ENCODE measurements around the gene GABRB1.

The GABRB1 gene

DNA sequence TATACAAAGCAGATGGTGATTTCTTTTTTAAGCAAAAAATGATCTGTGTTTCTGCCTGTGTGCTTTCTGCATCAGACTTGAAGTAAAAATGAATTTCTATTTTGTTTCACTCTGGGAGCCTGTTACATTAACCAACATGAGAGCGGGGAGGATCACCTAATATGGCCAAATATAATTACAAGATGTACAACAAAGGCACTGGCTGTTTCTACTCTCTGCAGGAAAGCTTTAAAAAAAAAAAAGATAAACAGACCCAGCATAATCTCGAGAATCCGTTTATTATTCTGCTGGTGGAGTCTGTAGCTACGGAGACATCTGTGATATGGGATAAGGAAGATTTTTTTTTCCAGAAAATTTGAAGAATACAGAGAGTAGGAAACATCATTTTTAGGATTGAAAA, 328.5 kb downstream of the GABRB1 start:
- Histone ChIP-seq H3K9me3 (ENCODE audit: control insufficient read depth, insufficient read depth, low read depth, low read length) (no peaks in the 10 kb centered on the region), H3K27ac (ENCODE audit: extremely low read depth, low read depth, low read length) (no peak overlapping the region), H3K36me3 (ENCODE audit: control insufficient read depth in 2 of 2, insufficient read depth in 1 of 2, low read length in 2 of 2) (no peaks in the 10 kb centered on the region), H3K4me3 (ENCODE audit: low read depth, low read length) (no peak overlapping the region), H3K4me1 (ENCODE audit: control insufficient read depth, insufficient read depth, low read length) (no peaks in the 10 kb centered on the region)
- no peak for TF ChIP-seq ZNF48 (tag by site-specific recombination; IDR thresholded peaks at IDR 0.05)
- CTCF ChIA-PET = interaction anchor here (0.6 to 0.7 kb wide), 2 partner anchors 9 to 10 kb away, joined by 3 read pairs; no protein-coding TSS in a partner anchor
- POLR2A ChIA-PET = no interaction called here

- TF ChIP-seq, protein P1, sequence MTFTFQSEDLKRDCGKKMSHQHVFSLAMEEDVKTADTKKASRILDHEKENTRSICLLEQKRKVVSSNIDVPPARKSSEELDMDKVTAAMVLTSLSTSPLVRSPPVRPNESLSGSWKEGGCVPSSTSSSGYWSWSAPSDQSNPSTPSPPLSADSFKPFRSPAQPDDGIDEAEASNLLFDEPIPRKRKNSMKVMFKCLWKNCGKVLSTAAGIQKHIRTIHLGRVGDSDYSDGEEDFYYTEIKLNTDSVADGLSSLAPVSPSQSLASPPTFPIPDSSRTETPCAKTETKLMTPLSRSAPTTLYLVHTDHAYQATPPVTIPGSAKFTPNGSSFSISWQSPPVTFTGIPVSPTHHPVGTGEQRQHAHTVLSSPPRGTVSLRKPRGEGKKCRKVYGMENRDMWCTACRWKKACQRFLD (tag by site-specific recombination; IDR thresholded peaks at IDR 0.05) = no peak
- TF ChIP-seq, protein P2, sequence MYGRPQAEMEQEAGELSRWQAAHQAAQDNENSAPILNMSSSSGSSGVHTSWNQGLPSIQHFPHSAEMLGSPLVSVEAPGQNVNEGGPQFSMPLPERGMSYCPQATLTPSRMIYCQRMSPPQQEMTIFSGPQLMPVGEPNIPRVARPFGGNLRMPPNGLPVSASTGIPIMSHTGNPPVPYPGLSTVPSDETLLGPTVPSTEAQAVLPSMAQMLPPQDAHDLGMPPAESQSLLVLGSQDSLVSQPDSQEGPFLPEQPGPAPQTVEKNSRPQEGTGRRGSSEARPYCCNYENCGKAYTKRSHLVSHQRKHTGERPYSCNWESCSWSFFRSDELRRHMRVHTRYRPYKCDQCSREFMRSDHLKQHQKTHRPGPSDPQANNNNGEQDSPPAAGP (tag by site-specific recombination; IDR thresholded peaks at IDR 0.05) = no peak
- TF ChIP-seq, protein P3, sequence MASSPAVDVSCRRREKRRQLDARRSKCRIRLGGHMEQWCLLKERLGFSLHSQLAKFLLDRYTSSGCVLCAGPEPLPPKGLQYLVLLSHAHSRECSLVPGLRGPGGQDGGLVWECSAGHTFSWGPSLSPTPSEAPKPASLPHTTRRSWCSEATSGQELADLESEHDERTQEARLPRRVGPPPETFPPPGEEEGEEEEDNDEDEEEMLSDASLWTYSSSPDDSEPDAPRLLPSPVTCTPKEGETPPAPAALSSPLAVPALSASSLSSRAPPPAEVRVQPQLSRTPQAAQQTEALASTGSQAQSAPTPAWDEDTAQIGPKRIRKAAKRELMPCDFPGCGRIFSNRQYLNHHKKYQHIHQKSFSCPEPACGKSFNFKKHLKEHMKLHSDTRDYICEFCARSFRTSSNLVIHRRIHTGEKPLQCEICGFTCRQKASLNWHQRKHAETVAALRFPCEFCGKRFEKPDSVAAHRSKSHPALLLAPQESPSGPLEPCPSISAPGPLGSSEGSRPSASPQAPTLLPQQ (tag by site-specific recombination; IDR thresholded peaks at IDR 0.05) = no peak
- TF ChIP-seq ZNF639 (tag by site-specific recombination; IDR thresholded peaks at IDR 0.05) = no peak
Observed at GRCh38 chr4:47367761-47368160, 336.4 kb downstream of the GABRB1 start.

GRCh38 chr4:47368211-47368610, 336.8 kb downstream of the GABRB1 start:
- Histone ChIP-seq H3K27ac (ENCODE audit: extremely low read depth, low read depth, low read length) (no peak overlapping the region), H3K36me3 (ENCODE audit: control insufficient read depth in 2 of 2, insufficient read depth in 1 of 2, low read length in 2 of 2) (no peaks in the 10 kb centered on the region), H3K4me1 (ENCODE audit: control insufficient read depth, insufficient read depth, low read length) (no peaks in the 10 kb centered on the region), H3K4me3 (ENCODE audit: low read depth, low read length) (no peak overlapping the region), H3K9me3 (ENCODE audit: control insufficient read depth, insufficient read depth, low read depth, low read length) (no peaks in the 10 kb centered on the region)
- POLR2A ChIA-PET = no interaction called here
- CTCF ChIA-PET = interaction anchor here (0.6 to 1.4 kb wide), 3 partner anchors 8 to 18 kb away, joined by 3 to 5 read pairs (median 4); no protein-coding TSS in a partner anchor
- TF ChIP-seq PRDM6 (tag by site-specific recombination; IDR thresholded peaks at IDR 0.05) = no peak
- no peak for TF ChIP-seq HOXD13 (CRISPR knock-in tag; IDR thresholded peaks at IDR 0.05; ENCODE audit: borderline replicate concordance)
- no peak for TF ChIP-seq ZNF302 (tag by site-specific recombination; IDR thresholded peaks at IDR 0.05; ENCODE audit: low read depth)
- TF ChIP-seq MZF1 (tag by site-specific recombination; IDR thresholded peaks at IDR 0.05; ENCODE audit: borderline replicate concordance) = no peak
- no peak for TF ChIP-seq KLF9 (tag by site-specific recombination; IDR thresholded peaks at IDR 0.05; ENCODE audit: low read depth)
- no peak for TF ChIP-seq ZNF2 (tag by site-specific recombination; IDR thresholded peaks at IDR 0.05)
- TF ChIP-seq, protein P4, sequence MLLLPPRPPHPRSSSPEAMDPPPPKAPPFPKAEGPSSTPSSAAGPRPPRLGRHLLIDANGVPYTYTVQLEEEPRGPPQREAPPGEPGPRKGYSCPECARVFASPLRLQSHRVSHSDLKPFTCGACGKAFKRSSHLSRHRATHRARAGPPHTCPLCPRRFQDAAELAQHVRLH (tag by site-specific recombination; IDR thresholded peaks at IDR 0.05) = no peak
- TF ChIP-seq, protein P5, sequence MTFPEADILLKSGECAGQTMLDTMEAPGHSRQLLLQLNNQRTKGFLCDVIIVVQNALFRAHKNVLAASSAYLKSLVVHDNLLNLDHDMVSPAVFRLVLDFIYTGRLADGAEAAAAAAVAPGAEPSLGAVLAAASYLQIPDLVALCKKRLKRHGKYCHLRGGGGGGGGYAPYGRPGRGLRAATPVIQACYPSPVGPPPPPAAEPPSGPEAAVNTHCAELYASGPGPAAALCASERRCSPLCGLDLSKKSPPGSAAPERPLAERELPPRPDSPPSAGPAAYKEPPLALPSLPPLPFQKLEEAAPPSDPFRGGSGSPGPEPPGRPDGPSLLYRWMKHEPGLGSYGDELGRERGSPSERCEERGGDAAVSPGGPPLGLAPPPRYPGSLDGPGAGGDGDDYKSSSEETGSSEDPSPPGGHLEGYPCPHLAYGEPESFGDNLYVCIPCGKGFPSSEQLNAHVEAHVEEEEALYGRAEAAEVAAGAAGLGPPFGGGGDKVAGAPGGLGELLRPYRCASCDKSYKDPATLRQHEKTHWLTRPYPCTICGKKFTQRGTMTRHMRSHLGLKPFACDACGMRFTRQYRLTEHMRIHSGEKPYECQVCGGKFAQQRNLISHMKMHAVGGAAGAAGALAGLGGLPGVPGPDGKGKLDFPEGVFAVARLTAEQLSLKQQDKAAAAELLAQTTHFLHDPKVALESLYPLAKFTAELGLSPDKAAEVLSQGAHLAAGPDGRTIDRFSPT (tag by site-specific recombination; IDR thresholded peaks at IDR 0.05) = no peak
- TF ChIP-seq, protein P6, sequence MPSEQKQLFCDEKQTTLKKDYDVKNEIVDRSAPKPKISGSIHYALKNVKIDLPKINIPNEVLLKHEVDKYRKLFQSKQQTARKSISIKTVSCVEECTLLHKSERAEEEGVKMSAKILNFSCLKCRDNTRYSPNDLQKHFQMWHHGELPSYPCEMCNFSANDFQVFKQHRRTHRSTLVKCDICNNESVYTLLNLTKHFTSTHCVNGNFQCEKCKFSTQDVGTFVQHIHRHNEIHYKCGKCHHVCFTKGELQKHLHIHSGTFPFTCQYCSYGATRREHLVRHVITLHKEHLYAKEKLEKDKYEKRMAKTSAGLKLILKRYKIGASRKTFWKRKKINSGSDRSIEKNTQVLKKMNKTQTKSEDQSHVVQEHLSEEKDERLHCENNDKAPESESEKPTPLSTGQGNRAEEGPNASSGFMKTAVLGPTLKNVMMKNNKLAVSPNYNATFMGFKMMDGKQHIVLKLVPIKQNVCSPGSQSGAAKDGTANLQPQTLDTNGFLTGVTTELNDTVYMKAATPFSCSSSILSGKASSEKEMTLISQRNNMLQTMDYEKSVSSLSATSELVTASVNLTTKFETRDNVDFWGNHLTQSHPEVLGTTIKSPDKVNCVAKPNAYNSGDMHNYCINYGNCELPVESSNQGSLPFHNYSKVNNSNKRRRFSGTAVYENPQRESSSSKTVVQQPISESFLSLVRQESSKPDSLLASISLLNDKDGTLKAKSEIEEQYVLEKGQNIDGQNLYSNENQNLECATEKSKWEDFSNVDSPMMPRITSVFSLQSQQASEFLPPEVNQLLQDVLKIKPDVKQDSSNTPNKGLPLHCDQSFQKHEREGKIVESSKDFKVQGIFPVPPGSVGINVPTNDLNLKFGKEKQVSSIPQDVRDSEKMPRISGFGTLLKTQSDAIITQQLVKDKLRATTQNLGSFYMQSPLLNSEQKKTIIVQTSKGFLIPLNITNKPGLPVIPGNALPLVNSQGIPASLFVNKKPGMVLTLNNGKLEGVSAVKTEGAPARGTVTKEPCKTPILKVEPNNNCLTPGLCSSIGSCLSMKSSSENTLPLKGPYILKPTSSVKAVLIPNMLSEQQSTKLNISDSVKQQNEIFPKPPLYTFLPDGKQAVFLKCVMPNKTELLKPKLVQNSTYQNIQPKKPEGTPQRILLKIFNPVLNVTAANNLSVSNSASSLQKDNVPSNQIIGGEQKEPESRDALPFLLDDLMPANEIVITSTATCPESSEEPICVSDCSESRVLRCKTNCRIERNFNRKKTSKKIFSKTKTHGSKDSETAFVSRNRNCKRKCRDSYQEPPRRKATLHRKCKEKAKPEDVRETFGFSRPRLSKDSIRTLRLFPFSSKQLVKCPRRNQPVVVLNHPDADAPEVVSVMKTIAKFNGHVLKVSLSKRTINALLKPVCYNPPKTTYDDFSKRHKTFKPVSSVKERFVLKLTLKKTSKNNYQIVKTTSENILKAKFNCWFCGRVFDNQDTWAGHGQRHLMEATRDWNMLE (tag by site-specific recombination; conservative IDR thresholded peaks at IDR 0.05; ENCODE audit: low read depth) = no peak
- no peak for TF ChIP-seq OSR2 (tag by site-specific recombination; IDR thresholded peaks at IDR 0.05)
- TF ChIP-seq ZNF791 (tag by site-specific recombination; IDR thresholded peaks at IDR 0.05) = no peak

More at GRCh38 chr4:47367761-47368160, 336.4 kb downstream of the GABRB1 start:
- H3K9me3 ChIP-seq (ENCODE audit: control insufficient read depth, insufficient read depth, low read depth, low read length) = no peaks in the 10 kb centered on the region
- no peaks in the 10 kb centered on the region for H3K4me1 ChIP-seq (ENCODE audit: control insufficient read depth, insufficient read depth, low read length)
- no peaks in the 10 kb centered on the region for H3K36me3 ChIP-seq (ENCODE audit: control insufficient read depth in 2 of 2, insufficient read depth in 1 of 2, low read length in 2 of 2)
- no peak overlapping the region for H3K27ac ChIP-seq (ENCODE audit: extremely low read depth, low read depth, low read length)
- CTCF ChIA-PET = no interaction called here
- POLR2A ChIA-PET = no interaction called here
- no peak overlapping the region for H3K4me3 ChIP-seq (ENCODE audit: low read depth, low read length)
